HL-60 (cell line): ENCODE results near the gene FBXO24.

Experiments used
- GABPA ChIP-seq: IDR thresholded peaks from 2 replicates; pipeline ENCODE4 v1.6.1; 2012; ENCODE audit warnings: low read depth
- TF ChIP-seq, protein P1 (sequence below): IDR thresholded peaks from one replicate; pipeline ENCODE4 v1.5.1; 2011; ENCODE audit warnings: low read length, control low read depth, inconsistent platforms; ENCODE audit not compliant: insufficient read depth

DNA sequence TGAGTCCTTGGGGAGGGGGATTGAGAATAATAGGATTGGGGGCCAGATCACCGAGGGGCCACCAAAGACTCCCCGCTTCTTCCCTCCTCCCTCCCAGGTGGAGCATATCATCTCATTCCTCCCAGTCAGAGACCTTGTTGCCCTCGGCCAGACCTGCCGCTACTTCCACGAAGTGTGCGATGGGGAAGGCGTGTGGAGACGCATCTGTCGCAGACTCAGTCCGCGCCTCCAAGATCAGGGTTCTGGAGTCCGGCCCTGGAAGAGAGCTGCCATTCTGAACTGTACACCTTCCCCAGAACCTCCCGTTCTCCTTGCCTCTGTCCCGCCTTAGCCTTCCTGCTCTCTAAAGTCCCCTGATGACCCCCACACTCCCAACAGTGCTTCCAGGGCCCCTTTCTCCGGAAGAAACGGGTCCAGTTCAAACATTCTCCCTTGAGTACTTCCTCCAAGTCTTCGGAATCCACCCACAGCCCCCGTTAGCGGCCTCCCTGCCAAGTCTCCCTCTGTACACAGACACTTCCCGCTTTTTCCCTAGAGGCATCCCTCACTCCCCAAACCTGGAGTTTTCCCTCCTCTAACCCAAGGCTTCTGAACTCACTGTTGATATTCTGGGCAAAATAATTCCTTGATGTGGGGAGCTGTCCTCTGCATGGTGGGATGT lies 4.1 kb downstream of the FBXO24 start:
- TF ChIP-seq GABPA = no peak
- TF ChIP-seq, protein P1, sequence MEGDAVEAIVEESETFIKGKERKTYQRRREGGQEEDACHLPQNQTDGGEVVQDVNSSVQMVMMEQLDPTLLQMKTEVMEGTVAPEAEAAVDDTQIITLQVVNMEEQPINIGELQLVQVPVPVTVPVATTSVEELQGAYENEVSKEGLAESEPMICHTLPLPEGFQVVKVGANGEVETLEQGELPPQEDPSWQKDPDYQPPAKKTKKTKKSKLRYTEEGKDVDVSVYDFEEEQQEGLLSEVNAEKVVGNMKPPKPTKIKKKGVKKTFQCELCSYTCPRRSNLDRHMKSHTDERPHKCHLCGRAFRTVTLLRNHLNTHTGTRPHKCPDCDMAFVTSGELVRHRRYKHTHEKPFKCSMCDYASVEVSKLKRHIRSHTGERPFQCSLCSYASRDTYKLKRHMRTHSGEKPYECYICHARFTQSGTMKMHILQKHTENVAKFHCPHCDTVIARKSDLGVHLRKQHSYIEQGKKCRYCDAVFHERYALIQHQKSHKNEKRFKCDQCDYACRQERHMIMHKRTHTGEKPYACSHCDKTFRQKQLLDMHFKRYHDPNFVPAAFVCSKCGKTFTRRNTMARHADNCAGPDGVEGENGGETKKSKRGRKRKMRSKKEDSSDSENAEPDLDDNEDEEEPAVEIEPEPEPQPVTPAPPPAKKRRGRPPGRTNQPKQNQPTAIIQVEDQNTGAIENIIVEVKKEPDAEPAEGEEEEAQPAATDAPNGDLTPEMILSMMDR = no peak
